ENCODE results near the gene PLA2G12A. TPM values are rescaled to one million over a fixed set of nuclear protein-coding genes. Genes with fewer than 3 reads are reported as not detected.
"Not testable (repeated sequence)": the region's sequence is repeated elsewhere in the genome, so short reads cannot be mapped to it uniquely, and the experiment has no call there.

Gene PLA2G12A
- total and polyA plus RNA-seq, 9 of the 15 experiments (the other 6 are each of a cell fraction or from before 2014, with no cell fraction given), result 24.2 to 226 (median 80.5) TPM

GRCh38 chr4:109682875-109683274, 47.0 kb downstream of the PLA2G12A start (continued):
- TF ChIP-seq PURB (CRISPR knock-in tag; IDR thresholded peaks at IDR 0.05; ENCODE audit: low read depth), result no peak
- TF ChIP-seq CUX1 (CRISPR knock-in tag; IDR thresholded peaks at IDR 0.05), result no peak
- no peak for TF ChIP-seq CHD4 (IDR thresholded peaks at IDR 0.05; ENCODE audit: insufficient read depth, insufficient replicate concordance, low read depth, low read length, poor library complexity, severe bottlenecking)
- no peak for TF ChIP-seq ZBTB1 (CRISPR knock-in tag; IDR thresholded peaks at IDR 0.05; ENCODE audit: borderline replicate concordance, low read depth)
- no peak for TF ChIP-seq NCOA6 (IDR thresholded peaks at IDR 0.05)

- WGBS (ENCODE audit: insufficient coverage, low coverage, missing lambda C conversion rate), result 63% methylated on average over 8 of the region's 14 CpGs
- H3K27me3 ChIP-seq (ENCODE audit: control insufficient read depth in 2 of 2, insufficient read depth in 2 of 2, low read length in 2 of 2), result not testable (repeated sequence)
Observed at GRCh38 chr4:109678925-109679324, 50.9 kb downstream of the PLA2G12A start.

GRCh38 chr4:109678472-109678871, 51.4 kb downstream of the PLA2G12A start:
- POLR2A ChIA-PET; H3K36me3 ChIP-seq (ENCODE audit: control insufficient read depth, insufficient read depth, low read length); ATAC-seq; H3K4me3 ChIP-seq; H3K79me2 ChIP-seq (ENCODE audit: control insufficient read depth, insufficient read depth, low read length); H4K20me1 ChIP-seq (replicated peaks; ENCODE audit: control insufficient read depth, insufficient read depth, low read length); FAIRE-seq; H2AFZ ChIP-seq (ENCODE audit: low read depth, low read length); H3K27me3 ChIP-seq (ENCODE audit: control insufficient read depth in 2 of 2, insufficient read depth in 2 of 2, low read length in 2 of 2); H3K4me1 ChIP-seq (replicated peaks in 1 of 2; ENCODE audit: control insufficient read depth in 2 of 2, insufficient read depth in 2 of 2, low read length in 2 of 2); H3K9ac ChIP-seq (ENCODE audit: insufficient read depth in 1 of 2, low read depth in 2 of 2, low read length in 2 of 2); BruUV-seq (replicated peaks); in situ Hi-C loops (cut with MboI); H3K9me3 ChIP-seq (replicated peaks; ENCODE audit: control insufficient read depth, insufficient read depth, low read depth, low read length); H3K9me1 ChIP-seq (ENCODE audit: control insufficient read depth, insufficient read depth, low read length); intact Hi-C loops (cut with micrococcal nuclease); DNase-seq (ENCODE audit: extremely low read depth in 1 of 4, low spot score in 3 of 4); CTCF ChIA-PET (ENCODE audit: low intra/inter-chr PET ratio); H3K27ac ChIP-seq (ENCODE audit: extremely low read depth, low read depth, low read length); H3K4me2 ChIP-seq (ENCODE audit: insufficient read depth, low read length): not testable (repeated sequence)
- WGBS (ENCODE audit: insufficient coverage, low coverage, missing lambda C conversion rate), result 83% methylated on average over 16 of the region's 28 CpGs

More at GRCh38 chr4:109678925-109679324, 50.9 kb downstream of the PLA2G12A start:
- H3K9ac ChIP-seq (ENCODE audit: insufficient read depth in 1 of 2, low read depth in 2 of 2, low read length in 2 of 2); H3K9me3 ChIP-seq (replicated peaks; ENCODE audit: control insufficient read depth, insufficient read depth, low read depth, low read length); H3K27ac ChIP-seq (ENCODE audit: extremely low read depth, low read depth, low read length); DNase-seq (ENCODE audit: extremely low read depth in 1 of 4, low spot score in 3 of 4); BruUV-seq (replicated peaks); H3K4me3 ChIP-seq; FAIRE-seq; intact Hi-C loops (cut with micrococcal nuclease); ATAC-seq; H2AFZ ChIP-seq (ENCODE audit: low read depth, low read length); in situ Hi-C loops (cut with MboI); H4K20me1 ChIP-seq (replicated peaks; ENCODE audit: control insufficient read depth, insufficient read depth, low read length); H3K36me3 ChIP-seq (ENCODE audit: control insufficient read depth, insufficient read depth, low read length); H3K4me2 ChIP-seq (ENCODE audit: insufficient read depth, low read length); H3K4me1 ChIP-seq (replicated peaks in 1 of 2; ENCODE audit: control insufficient read depth in 2 of 2, insufficient read depth in 2 of 2, low read length in 2 of 2); H3K9me1 ChIP-seq (ENCODE audit: control insufficient read depth, insufficient read depth, low read length); H3K79me2 ChIP-seq (ENCODE audit: control insufficient read depth, insufficient read depth, low read length): not testable (repeated sequence)
- ChIA-PET CTCF (ENCODE audit: low intra/inter-chr PET ratio) (interaction anchor here (0.6 kb wide), 1 partner anchor 554 kb away, joined by 3 read pairs; no protein-coding TSS in a partner anchor), POLR2A (interaction anchor here (0.6 kb wide), 1 partner anchor 951 kb away, joined by 3 read pairs; no protein-coding TSS in a partner anchor)

Measured in K562 (cell line).